HFFc6 (cell line): ENCODE data around the gene STRIP1. TPM values are rescaled to one million over a fixed set of nuclear protein-coding genes. Genes with fewer than 3 reads are reported as not detected.

Source experiments
- DNase-seq: peaks from one replicate; pipeline ENCODE4 v3.0.0-alpha.2; 2018
- H3K27ac Mint-ChIP-seq: 2 replicates; pipeline ENCODE4 v1.8.0; 2020; ENCODE audit warnings: mild to moderate bottlenecking, mixed read lengths
- H3K27me3 Mint-ChIP-seq: 2 replicates; pipeline ENCODE4 v1.8.0; 2021; ENCODE audit warnings: mild to moderate bottlenecking, moderate library complexity, mixed read lengths; ENCODE audit not compliant: insufficient read depth
- H3K36me3 Mint-ChIP-seq: 2 replicates; pipeline ENCODE4 v1.8.0; 2021; ENCODE audit warnings: low read depth, mixed read lengths
- H3K4me1 Mint-ChIP-seq: 2 replicates; pipeline ENCODE4 v1.8.0; 2020; ENCODE audit warnings: low read depth, mixed read lengths
- H3K4me3 Mint-ChIP-seq: 2 replicates; pipeline ENCODE4 v1.8.0; 2020; ENCODE audit warnings: mild to moderate bottlenecking, moderate library complexity, mixed read lengths
- H3K9me3 Mint-ChIP-seq: 2 replicates; pipeline ENCODE4 v1.8.0; 2020; ENCODE audit warnings: mild to moderate bottlenecking, mixed read lengths
- CTCF ChIP-seq: fragments of 200-600 bp; sonication (generic); IDR thresholded peaks from 2 replicates; pipeline ENCODE4 v1.5.0; 2021; ENCODE audit warnings: antibody characterized with exemption, mild to moderate bottlenecking
- total RNA-seq, 6 experiments: library from RNA; stranded (reverse); fragmentation: NEBNext Ultra II Directional; extraction: Animal tissue kit (Norgen Biotek cat#: 25700); gene quantifications; 2 replicates in 1 of 6; 3 replicates in 5 of 6; pipeline ENCODE4 v1.2.3, GENCODE V29; 2021

Gene STRIP1
- total RNA-seq, 6 experiments from 2014 or later, result 33.2 to 48.4 (median 36.8) TPM

DNA sequence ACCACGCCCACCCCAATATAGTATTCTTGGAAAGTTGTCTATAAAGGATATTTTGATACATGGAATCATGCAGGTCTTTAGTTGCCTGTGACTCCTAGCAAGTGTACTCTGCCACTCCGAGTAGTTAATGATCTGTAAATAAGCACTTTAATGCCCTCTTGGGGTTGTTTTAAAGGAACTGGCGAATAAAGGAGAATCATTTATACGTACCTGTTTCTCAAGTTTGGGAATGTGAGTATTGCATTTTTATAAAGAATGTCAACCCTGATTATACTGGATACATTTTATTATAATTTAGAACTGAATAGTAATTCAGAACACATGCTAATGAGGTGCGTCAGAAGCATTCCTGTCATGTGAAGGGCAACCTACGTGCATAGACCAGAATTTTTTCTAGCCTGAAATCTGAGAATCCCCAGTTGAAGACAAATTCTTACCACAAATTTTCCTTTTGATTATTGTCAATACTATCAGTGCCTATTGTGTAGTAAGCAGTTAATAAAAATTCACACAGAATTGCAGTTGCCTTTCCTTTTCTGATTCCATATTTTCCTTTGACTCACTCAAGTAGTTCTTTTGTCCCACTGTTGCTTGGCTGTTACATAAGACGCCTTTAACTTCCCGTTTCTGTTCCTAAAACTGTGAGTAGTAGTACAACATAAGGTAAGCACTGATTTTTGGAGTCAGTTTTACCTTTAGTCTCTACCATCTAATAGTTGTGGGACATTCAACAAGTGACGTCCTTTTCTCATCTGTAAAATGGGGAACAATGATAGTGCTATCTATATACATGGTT is 44.7 kb upstream of the STRIP1 start:
- DNase-seq, result no peak
- TF ChIP-seq CTCF, result no peak
- no peaks in the 10 kb centered on the region for H3K9me3 Mint-ChIP-seq
- H3K4me3 Mint-ChIP-seq, result peak overlapping the region; percentile 22; the same call in 1 of the 2 replicates
- peaks cover 86% of the 10 kb centered on the region for H3K4me1 Mint-ChIP-seq
- peaks cover 29% of the 10 kb centered on the region for H3K36me3 Mint-ChIP-seq
- no peaks in the 10 kb centered on the region for H3K27me3 Mint-ChIP-seq
- no peak overlapping the region; the same call in 1 of the 2 replicates for H3K27ac Mint-ChIP-seq

DNA sequence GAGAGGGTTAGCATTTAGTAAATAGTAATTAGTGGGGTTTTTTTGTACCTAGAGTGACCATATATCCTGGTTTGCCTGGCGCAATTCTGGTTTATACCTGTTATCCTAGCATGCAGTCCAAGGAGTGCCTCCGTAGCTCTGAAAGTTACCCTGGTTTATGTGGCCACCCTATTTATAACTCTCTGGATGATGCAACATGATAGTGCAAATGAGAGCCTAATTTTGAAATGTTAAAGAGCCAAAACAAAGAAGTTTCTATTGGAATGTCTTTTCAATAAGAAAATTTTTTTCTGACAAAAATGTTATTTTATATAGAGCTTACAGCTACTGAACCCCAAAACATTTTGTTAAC is 44.1 kb upstream of the STRIP1 start:
- no peak for DNase-seq
- Mint-ChIP-seq H3K4me3 (peak overlapping the region; percentile 22; the same call in 1 of the 2 replicates), H3K27me3 (no peaks in the 10 kb centered on the region), H3K36me3 (peaks cover 28% of the 10 kb centered on the region), H3K27ac (no peak overlapping the region; the same call in 1 of the 2 replicates), H3K9me3 (no peaks in the 10 kb centered on the region), H3K4me1 (peaks cover 92% of the 10 kb centered on the region)
- TF ChIP-seq CTCF, result no peak

GRCh38 chr1:109991400-109991925 is 43.0 kb upstream of the STRIP1 start:
- peaks cover 35% of the 10 kb centered on the region for H3K36me3 Mint-ChIP-seq
- no peak overlapping the region for H3K4me3 Mint-ChIP-seq
- DNase-seq, result no peak
- peaks cover 92% of the 10 kb centered on the region for H3K4me1 Mint-ChIP-seq
- TF ChIP-seq CTCF, result no peak
- no peaks in the 10 kb centered on the region for H3K9me3 Mint-ChIP-seq
- H3K27ac Mint-ChIP-seq, result no peak overlapping the region
- H3K27me3 Mint-ChIP-seq, result no peaks in the 10 kb centered on the region

DNA sequence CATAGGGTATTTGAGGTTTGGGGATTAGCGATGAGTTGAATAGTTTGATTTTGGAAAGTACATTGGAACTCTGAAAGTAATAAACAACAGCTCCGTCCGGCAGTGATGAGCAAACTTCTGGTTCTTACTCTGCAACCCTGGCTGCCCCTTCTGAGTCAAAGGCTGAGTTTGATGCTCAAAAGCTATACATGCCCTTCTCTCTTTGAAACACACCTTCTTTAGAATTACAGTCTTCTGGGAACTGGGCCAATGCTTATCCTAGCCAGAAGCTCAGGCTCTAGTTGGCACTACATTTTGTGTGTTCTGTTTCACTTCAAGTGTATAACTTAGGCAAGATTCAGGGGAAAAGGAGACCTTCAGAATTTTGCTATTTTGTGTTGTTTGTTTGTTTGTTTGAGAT is 40.5 kb upstream of the STRIP1 start:
- no peak for DNase-seq
- H3K4me1 Mint-ChIP-seq, result peaks cover 82% of the 10 kb centered on the region
- H3K4me3 Mint-ChIP-seq, result no peak overlapping the region
- peaks cover 27% of the 10 kb centered on the region for H3K36me3 Mint-ChIP-seq
- TF ChIP-seq CTCF, result no peak
- H3K27me3 Mint-ChIP-seq, result no peaks in the 10 kb centered on the region
- no peaks in the 10 kb centered on the region for H3K9me3 Mint-ChIP-seq
- peak overlapping the region; percentile 15; the same call in 1 of the 2 replicates for H3K27ac Mint-ChIP-seq

DNA sequence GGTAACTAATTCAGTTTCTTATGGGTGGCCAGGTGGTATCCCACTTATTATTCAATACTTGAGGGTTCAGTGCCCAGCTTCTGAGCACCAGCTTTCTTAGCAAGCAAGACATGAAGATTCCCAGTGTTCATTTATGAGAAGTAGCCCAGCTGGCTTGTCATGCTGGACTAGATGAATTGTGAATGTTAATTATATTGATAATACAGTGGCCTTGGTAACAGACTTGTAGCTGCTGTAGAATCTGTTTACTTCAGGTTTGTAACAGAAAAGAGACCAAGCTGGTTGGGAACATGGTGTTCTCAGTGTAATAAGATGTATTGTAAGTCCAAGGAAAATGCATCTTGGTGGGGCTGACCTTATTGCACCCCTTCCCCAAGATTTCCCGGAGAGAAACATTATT is 39.8 kb upstream of the STRIP1 start:
- H3K36me3 Mint-ChIP-seq, result peaks cover 27% of the 10 kb centered on the region
- peaks cover 74% of the 10 kb centered on the region for H3K4me1 Mint-ChIP-seq
- H3K4me3 Mint-ChIP-seq, result no peak overlapping the region
- peak overlapping the region; percentile 45; the same call in 1 of the 2 replicates for H3K27ac Mint-ChIP-seq
- DNase-seq, result no peak
- TF ChIP-seq CTCF, result no peak
- H3K27me3 Mint-ChIP-seq, result no peaks in the 10 kb centered on the region; the same call in 1 of the 2 replicates
- no peaks in the 10 kb centered on the region for H3K9me3 Mint-ChIP-seq
